OCI-LY3 (cell line): Measurements from ENCODE around the gene KIF23.
A peak's percentile ranks its signal among the peaks of the same experiment; 100 is the strongest.

ENCODE experiments used
- H2AFZ ChIP-seq: fragments of 200-600, 300-600 bp; shearing (Covaris generic); 2 replicates; pipeline ENCODE4 v1.6.0; 2014; ENCODE audit warnings: antibody characterized with exemption, low read depth, low read length
- H3K27ac ChIP-seq: fragments of 200-600, 300-600 bp; sonication (generic); 2 replicates; pipeline ENCODE4 v1.5.1; 2014; ENCODE audit warnings: mild to moderate bottlenecking, low read length, moderate library complexity, mixed read lengths
- H3K27me3 ChIP-seq: fragments of 200-600, 300-600 bp; sonication (generic); 2 replicates; pipeline ENCODE4 v1.6.1; 2014; ENCODE audit warnings: low read depth, low read length, mixed read lengths
- H3K36me3 ChIP-seq: fragments of 200-600, 300-600 bp; sonication (generic); replicated peaks from 2 replicates; pipeline ENCODE3; 2014; ENCODE audit warnings: low read depth, low read length, mixed read lengths
- H3K4me1 ChIP-seq: fragments of 300-600, 200-600 bp; sonication (generic); 2 replicates; pipeline ENCODE4 v1.6.1; 2014; ENCODE audit warnings: low read length, mixed read lengths
- H3K4me2 ChIP-seq: fragments of 200-600, 300-600 bp; sonication (generic); 2 replicates; pipeline ENCODE4 v1.6.1; 2014; ENCODE audit warnings: low read length, mixed read lengths
- H3K4me3 ChIP-seq: fragments of 300-600, 200-600 bp; sonication (generic); 2 replicates; pipeline ENCODE4 v1.5.1; 2014; ENCODE audit warnings: antibody characterized with exemption, mild to moderate bottlenecking, low read length, moderate library complexity
- H3K79me2 ChIP-seq: fragments of 300-600, 200-600 bp; shearing (Covaris generic); 2 replicates; pipeline ENCODE4 v1.6.1; 2014; ENCODE audit warnings: mild to moderate bottlenecking, low read length, mixed read lengths
- H3K9ac ChIP-seq: fragments of 300-600, 200-600 bp; shearing (Covaris generic); 2 replicates; pipeline ENCODE4 v1.6.0; 2014; ENCODE audit warnings: mild to moderate bottlenecking, low read length, moderate library complexity
- H3K9me3 ChIP-seq: fragments of 200-600, 300-600 bp; shearing (Covaris generic); 2 replicates; pipeline ENCODE4 v1.6.1; 2014; ENCODE audit warnings: low read length, mixed read lengths; ENCODE audit not compliant: insufficient read depth
- H4K20me1 ChIP-seq: fragments of 200-600, 300-600 bp; sonication (generic); 2 replicates; pipeline ENCODE4 v1.6.1; 2016; ENCODE audit warnings: low read length, mixed read lengths; ENCODE audit not compliant: insufficient read depth
- EZH2phosphoT487 ChIP-seq: fragments of 200-600 bp; shearing (Covaris generic); IDR thresholded peaks from 2 replicates; pipeline ENCODE4 v1.6.1; 2018; ENCODE audit warnings: antibody characterized with exemption, mixed run types, low read depth
- TF ChIP-seq, protein P1 (sequence below): fragments of 200-600, 300-600 bp; sonication (generic); IDR thresholded peaks from 2 replicates; pipeline ENCODE4 v1.5.1; 2014; ENCODE audit warnings: antibody characterized with exemption, low read length, low read depth

The KIF23 gene

GRCh38 chr15:69413822-69414700, at the start of gene KIF23:
KIF23 (plus strand) TSS chr15:69414349; CDS start chr15:69414466, 117 bp downstream.
- no peak for TF ChIP-seq EZH2phosphoT487
- TF ChIP-seq, protein P1, sequence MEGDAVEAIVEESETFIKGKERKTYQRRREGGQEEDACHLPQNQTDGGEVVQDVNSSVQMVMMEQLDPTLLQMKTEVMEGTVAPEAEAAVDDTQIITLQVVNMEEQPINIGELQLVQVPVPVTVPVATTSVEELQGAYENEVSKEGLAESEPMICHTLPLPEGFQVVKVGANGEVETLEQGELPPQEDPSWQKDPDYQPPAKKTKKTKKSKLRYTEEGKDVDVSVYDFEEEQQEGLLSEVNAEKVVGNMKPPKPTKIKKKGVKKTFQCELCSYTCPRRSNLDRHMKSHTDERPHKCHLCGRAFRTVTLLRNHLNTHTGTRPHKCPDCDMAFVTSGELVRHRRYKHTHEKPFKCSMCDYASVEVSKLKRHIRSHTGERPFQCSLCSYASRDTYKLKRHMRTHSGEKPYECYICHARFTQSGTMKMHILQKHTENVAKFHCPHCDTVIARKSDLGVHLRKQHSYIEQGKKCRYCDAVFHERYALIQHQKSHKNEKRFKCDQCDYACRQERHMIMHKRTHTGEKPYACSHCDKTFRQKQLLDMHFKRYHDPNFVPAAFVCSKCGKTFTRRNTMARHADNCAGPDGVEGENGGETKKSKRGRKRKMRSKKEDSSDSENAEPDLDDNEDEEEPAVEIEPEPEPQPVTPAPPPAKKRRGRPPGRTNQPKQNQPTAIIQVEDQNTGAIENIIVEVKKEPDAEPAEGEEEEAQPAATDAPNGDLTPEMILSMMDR = no peak
- Histone ChIP-seq H4K20me1 (0 out of 2 replicates have a peak, but pooled peaks cover 3% of the 10 kb centered on the region), H3K36me3 (peaks cover 22% of the 10 kb centered on the region), H3K4me3 (peak within 1 kb of the TSS; percentile 95), H3K79me2 (peaks cover 44% of the 10 kb centered on the region), H2AFZ (peak within 1 kb of the TSS; percentile 72), H3K9me3 (no peaks in the 10 kb centered on the region), H3K9ac (peak within 1 kb of the TSS; percentile 94), H3K4me2 (peak within 1 kb of the TSS; percentile 92), H3K27ac (peak within 1 kb of the TSS; percentile 66), H3K27me3 (no peaks in the 10 kb centered on the region), H3K4me1 (peaks cover 20% of the 10 kb centered on the region)

DNA sequence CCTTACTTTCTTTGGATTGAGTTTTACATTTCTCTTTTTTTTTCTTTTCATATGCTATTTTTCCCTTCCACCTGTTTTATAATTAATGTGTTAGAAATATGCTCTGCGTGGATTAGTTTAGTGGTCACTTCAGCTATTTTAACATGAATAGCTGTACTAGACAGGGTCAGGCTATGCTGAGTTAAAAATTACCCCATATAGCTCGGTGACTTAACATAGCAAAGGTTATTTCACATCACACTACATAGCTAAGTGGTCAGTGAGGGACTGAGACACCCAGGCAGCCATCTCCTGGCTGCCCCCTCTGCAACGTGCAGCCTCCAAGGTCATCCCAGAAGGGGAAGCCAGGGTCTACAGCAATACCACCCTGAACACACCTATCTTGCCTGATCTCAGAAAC, 46.9 kb upstream of the KIF23 start:
- no peaks in the 10 kb centered on the region for H3K4me1 ChIP-seq
- no peak overlapping the region for H3K4me3 ChIP-seq
- H3K4me2 ChIP-seq = no peak overlapping the region
- TF ChIP-seq, protein P1 = no peak
- TF ChIP-seq EZH2phosphoT487 = no peak
- H3K27me3 ChIP-seq = peaks cover 10% of the 10 kb centered on the region; the same call in 1 of the 2 replicates
- H3K9ac ChIP-seq = no peak overlapping the region
- no peaks in the 10 kb centered on the region for H4K20me1 ChIP-seq
- H3K36me3 ChIP-seq = no peaks in the 10 kb centered on the region
- no peaks in the 10 kb centered on the region for H3K79me2 ChIP-seq
- no peak overlapping the region for H3K27ac ChIP-seq
- H3K9me3 ChIP-seq = no peaks in the 10 kb centered on the region
- no peak overlapping the region for H2AFZ ChIP-seq

DNA sequence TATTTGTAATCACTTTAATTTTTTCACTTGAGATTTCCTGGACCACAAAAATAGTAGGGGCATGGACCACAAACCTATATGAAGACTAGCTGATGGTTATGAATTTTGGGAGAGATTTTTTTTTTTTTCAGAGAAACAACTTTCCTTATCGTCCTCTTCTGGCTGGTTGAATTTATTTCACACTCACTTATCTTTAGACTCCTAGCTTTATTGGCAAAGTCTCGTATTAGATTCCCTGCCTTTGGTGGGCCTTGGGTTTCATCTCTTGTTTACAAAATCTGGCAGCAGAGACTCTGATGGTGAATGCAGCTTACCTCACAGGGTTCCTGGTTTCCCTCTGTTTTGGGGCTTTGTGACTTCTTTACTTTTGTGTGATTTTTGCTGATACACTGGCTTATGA, 44.5 kb upstream of the KIF23 start:
- TF ChIP-seq EZH2phosphoT487 = no peak
- TF ChIP-seq, protein P1 = no peak
- Histone ChIP-seq H3K4me1 (no peaks in the 10 kb centered on the region), H3K4me2 (no peak overlapping the region), H3K27ac (no peak overlapping the region), H4K20me1 (no peaks in the 10 kb centered on the region), H3K9me3 (no peaks in the 10 kb centered on the region), H3K27me3 (peaks cover 17% of the 10 kb centered on the region; the same call in 1 of the 2 replicates), H3K36me3 (no peaks in the 10 kb centered on the region), H3K9ac (no peak overlapping the region), H3K4me3 (no peak overlapping the region), H3K79me2 (no peaks in the 10 kb centered on the region), H2AFZ (no peak overlapping the region)

- H3K4me1 ChIP-seq = no peaks in the 10 kb centered on the region
Observed at GRCh38 chr15:69373406-69373805, 40.7 kb upstream of the KIF23 start.

More at GRCh38 chr15:69373406-69373805, 40.7 kb upstream of the KIF23 start:
- H4K20me1 ChIP-seq = no peaks in the 10 kb centered on the region
- H3K9ac ChIP-seq = no peak overlapping the region
- TF ChIP-seq, protein P1 = no peak
- no peak for TF ChIP-seq EZH2phosphoT487
- no peaks in the 10 kb centered on the region for H3K36me3 ChIP-seq
- H2AFZ ChIP-seq = no peak overlapping the region
- peaks cover 24% of the 10 kb centered on the region for H3K27me3 ChIP-seq
- no peaks in the 10 kb centered on the region for H3K9me3 ChIP-seq
- no peaks in the 10 kb centered on the region for H3K79me2 ChIP-seq
- H3K27ac ChIP-seq = no peak overlapping the region
- H3K4me2 ChIP-seq = no peak overlapping the region
- no peak overlapping the region for H3K4me3 ChIP-seq
